HL-60 (cell line): ENCODE results near the gene EIF2B5.
A peak's percentile ranks its signal among the peaks of the same experiment; 100 is the strongest.
"Not testable (repeated sequence)": the region's sequence is repeated elsewhere in the genome, so short reads cannot be mapped to it uniquely, and the experiment has no call there.

Experiments
- DNase-seq, 2 experiments: peaks; one replicate each; pipeline ENCODE4 v3.0.0-alpha.2; 2010 to 2020; ENCODE audit warnings: low read depth in 1 of 2, low spot score in 1 of 2
- H3K27ac ChIP-seq: fragments of 250-450 bp; sonication (Bioruptor Pico); replicated peaks from 2 replicates; pipeline ENCODE4 v1.5.1; 2020; ENCODE audit warnings: mild to moderate bottlenecking, moderate library complexity
- H3K27me3 ChIP-seq: fragments of 250-450 bp; sonication (Bioruptor Pico); 2 replicates; pipeline ENCODE4 v1.5.1; 2021; ENCODE audit warnings: mild to moderate bottlenecking, moderate library complexity; ENCODE audit not compliant: insufficient read depth, poor library complexity, severe bottlenecking
- H3K4me3 ChIP-seq: replicated peaks from 2 replicates; pipeline ENCODE4 v1.5.1; 2011; ENCODE audit warnings: mild to moderate bottlenecking, control low read depth, low read length; ENCODE audit not compliant: insufficient read depth
- CTCF ChIP-seq: IDR thresholded peaks from one replicate; pipeline ENCODE4 v1.5.1; 2011; ENCODE audit warnings: low read length, control low read depth, inconsistent platforms; ENCODE audit not compliant: insufficient read depth
- GABPA ChIP-seq: IDR thresholded peaks from 2 replicates; pipeline ENCODE4 v1.6.1; 2012; ENCODE audit warnings: low read depth
- POLR2AphosphoS5 ChIP-seq: IDR thresholded peaks from 2 replicates; pipeline ENCODE4 v1.6.1; 2012; ENCODE audit warnings: low read depth
- SPI1 ChIP-seq: IDR thresholded peaks from 2 replicates; pipeline ENCODE4 v1.6.1; 2012; ENCODE audit warnings: low read depth, mild to moderate bottlenecking, borderline replicate concordance
- TF ChIP-seq, protein P1 (sequence below): IDR thresholded peaks from 2 replicates; pipeline ENCODE4 v1.6.1; 2012; ENCODE audit warnings: low read depth; ENCODE audit not compliant: insufficient replicate concordance

Gene EIF2B5

DNA sequence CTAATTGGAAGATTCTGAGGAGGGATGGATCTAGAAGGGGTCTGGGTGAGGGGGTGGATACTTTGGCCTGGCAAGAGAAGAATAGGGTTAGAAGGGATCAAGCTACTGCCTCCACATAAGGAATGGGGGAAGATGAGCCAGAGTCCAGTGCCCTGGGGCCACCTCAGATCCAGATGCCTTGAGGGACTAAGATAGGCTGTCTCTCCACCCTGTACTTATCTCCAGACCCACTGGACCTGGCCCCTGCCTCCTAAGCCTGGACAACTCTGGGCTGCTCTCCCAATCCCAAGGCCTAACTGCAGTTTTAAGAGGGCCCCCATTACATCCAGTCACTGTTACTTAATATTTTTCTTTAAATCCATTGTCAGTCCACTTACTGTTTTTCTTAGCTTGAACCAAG, 22.0 kb downstream of the EIF2B5 start:
- Histone ChIP-seq H3K27ac (no peak overlapping the region), H3K27me3 (no peaks in the 10 kb centered on the region), H3K4me3 (peak overlapping the region; percentile 86)
- no peak for DNase-seq
- TF ChIP-seq, protein P1, sequence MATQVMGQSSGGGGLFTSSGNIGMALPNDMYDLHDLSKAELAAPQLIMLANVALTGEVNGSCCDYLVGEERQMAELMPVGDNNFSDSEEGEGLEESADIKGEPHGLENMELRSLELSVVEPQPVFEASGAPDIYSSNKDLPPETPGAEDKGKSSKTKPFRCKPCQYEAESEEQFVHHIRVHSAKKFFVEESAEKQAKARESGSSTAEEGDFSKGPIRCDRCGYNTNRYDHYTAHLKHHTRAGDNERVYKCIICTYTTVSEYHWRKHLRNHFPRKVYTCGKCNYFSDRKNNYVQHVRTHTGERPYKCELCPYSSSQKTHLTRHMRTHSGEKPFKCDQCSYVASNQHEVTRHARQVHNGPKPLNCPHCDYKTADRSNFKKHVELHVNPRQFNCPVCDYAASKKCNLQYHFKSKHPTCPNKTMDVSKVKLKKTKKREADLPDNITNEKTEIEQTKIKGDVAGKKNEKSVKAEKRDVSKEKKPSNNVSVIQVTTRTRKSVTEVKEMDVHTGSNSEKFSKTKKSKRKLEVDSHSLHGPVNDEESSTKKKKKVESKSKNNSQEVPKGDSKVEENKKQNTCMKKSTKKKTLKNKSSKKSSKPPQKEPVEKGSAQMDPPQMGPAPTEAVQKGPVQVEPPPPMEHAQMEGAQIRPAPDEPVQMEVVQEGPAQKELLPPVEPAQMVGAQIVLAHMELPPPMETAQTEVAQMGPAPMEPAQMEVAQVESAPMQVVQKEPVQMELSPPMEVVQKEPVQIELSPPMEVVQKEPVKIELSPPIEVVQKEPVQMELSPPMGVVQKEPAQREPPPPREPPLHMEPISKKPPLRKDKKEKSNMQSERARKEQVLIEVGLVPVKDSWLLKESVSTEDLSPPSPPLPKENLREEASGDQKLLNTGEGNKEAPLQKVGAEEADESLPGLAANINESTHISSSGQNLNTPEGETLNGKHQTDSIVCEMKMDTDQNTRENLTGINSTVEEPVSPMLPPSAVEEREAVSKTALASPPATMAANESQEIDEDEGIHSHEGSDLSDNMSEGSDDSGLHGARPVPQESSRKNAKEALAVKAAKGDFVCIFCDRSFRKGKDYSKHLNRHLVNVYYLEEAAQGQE: no peak
- TF ChIP-seq POLR2AphosphoS5 (no peak), CTCF (no peak)

- no peak for TF ChIP-seq SPI1
- TF ChIP-seq GABPA: no peak
- no peak for TF ChIP-seq CTCF
- TF ChIP-seq, protein P1: no peak
- no peak for TF ChIP-seq POLR2AphosphoS5
- Histone ChIP-seq H3K4me3 (no peak overlapping the region), H3K27me3 (no peaks in the 10 kb centered on the region), H3K27ac (no peak overlapping the region)
- no peak for DNase-seq
These were observed 23.2 kb downstream of the EIF2B5 start for GRCh38 chr3:184158404-184158803.

DNA sequence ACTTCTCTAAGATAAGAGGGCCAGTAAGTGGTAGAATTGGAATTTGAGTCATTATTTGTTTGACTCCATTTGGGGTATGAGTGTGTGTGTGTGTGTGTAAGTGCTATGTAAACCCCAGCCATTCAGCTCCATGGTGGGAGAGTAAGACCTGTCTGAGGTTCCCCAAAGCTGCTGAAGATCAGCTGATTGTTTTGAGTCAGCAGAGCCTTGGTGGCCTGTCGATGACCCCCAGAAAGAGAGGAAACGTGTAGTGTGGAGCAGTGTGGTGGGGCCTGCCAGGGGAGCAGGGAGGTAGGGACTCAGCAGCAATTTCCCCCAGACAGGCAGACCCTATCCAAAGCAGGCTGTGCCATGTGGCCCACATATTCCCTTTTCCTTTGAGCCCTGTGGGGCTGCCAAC, 25.3 kb downstream of the EIF2B5 start:
- Histone ChIP-seq H3K4me3 (no peak overlapping the region), H3K27ac (no peak overlapping the region), H3K27me3 (no peaks in the 10 kb centered on the region)
- no peak for DNase-seq
- TF ChIP-seq CTCF: no peak
- TF ChIP-seq, protein P1: no peak
- TF ChIP-seq GABPA: no peak
- TF ChIP-seq SPI1: no peak
- no peak for TF ChIP-seq POLR2AphosphoS5

DNA sequence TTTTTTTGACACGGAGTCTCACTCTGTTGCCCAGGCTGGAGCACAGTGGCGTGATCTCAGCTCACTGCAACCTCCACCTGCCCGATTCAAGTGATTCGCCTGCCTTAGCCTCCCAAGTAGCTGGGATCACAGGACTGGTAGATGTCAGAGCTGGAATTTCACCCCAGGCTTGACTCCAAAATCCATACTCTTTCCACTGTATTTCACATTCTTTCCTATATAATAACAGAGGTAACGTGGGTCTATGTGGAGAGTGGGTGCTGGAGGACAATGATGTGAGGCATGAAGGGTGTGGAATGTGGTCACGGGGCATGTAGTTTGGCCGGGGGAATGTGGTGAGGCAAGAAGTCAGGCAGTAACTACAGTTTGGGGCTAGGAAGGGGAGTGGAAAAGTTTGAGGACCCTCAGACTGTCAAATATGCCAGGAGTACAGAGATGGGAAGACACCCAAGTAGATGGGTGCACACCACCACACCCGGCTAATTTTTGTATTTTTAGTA, 27.5 kb downstream of the EIF2B5 start:
- not testable (repeated sequence) for DNase-seq, H3K27ac ChIP-seq, H3K4me3 ChIP-seq, H3K27me3 ChIP-seq
